Hepatocyte (in vitro differentiated cells): ENCODE measurements around the gene SPRY1.

Experiments
- EZH2 ChIP-seq: fragments of 200-600 bp; sonication (generic); IDR thresholded peaks from 2 replicates; pipeline ENCODE4 v1.6.1; 2016; ENCODE audit warnings: antibody characterized with exemption, mild to moderate bottlenecking, borderline replicate concordance
- TF ChIP-seq, protein P1 (sequence below): fragments of 200-600 bp; sonication (generic); IDR thresholded peaks from 2 replicates; pipeline ENCODE4 v1.5.1; 2016; ENCODE audit warnings: antibody characterized with exemption, mild to moderate bottlenecking; ENCODE audit not compliant: poor library complexity

DNA sequence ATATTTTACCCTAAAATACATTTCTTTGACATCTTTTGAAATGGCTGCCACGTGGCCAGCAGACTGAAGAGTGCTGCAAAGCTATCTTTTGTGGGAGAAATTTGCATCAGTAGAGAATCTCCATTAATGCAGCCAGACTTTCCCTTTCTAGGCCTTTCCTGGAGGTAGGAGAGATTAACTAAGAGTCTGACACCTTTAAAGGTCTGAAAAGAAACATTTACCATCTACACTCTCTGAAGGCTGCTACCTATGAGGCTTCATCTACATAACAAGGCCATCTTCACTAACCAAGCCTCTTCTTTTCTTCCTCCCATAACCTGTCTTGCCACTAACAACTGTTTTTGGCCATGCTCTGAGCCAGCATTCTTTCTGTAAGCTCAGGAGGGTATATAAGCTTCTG is 17.8 kb upstream of the SPRY1 start:
- TF ChIP-seq, protein P1, sequence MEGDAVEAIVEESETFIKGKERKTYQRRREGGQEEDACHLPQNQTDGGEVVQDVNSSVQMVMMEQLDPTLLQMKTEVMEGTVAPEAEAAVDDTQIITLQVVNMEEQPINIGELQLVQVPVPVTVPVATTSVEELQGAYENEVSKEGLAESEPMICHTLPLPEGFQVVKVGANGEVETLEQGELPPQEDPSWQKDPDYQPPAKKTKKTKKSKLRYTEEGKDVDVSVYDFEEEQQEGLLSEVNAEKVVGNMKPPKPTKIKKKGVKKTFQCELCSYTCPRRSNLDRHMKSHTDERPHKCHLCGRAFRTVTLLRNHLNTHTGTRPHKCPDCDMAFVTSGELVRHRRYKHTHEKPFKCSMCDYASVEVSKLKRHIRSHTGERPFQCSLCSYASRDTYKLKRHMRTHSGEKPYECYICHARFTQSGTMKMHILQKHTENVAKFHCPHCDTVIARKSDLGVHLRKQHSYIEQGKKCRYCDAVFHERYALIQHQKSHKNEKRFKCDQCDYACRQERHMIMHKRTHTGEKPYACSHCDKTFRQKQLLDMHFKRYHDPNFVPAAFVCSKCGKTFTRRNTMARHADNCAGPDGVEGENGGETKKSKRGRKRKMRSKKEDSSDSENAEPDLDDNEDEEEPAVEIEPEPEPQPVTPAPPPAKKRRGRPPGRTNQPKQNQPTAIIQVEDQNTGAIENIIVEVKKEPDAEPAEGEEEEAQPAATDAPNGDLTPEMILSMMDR = no peak
- TF ChIP-seq EZH2 = no peak
